H1 (cell line): ENCODE data around the gene ZC3H7B. TPM values are rescaled to one million over a fixed set of nuclear protein-coding genes. Genes with fewer than 3 reads are reported as not detected.

Experiments used
- CTCF ChIA-PET: fragments of 300-600 bp; sonication (Branson Sonifier 250); formaldehyde crosslinking; loops from one replicate; lab custom pipeline; 2021; ENCODE audit not compliant: partially characterized antibody; lab: Charles Lee
- POLR2A ChIA-PET: fragments of 300-600 bp; sonication (Branson Sonifier 250); formaldehyde crosslinking; loops from one replicate; lab custom pipeline; 2021; ENCODE audit warnings: inconsistent platforms; ENCODE audit not compliant: partially characterized antibody; lab: Charles Lee
- DNase-seq, 2 experiments: peaks; one replicate each; pipeline versions ENCODE4 v3.0.0 to v3.0.0-alpha.2; 2010 to 2022; ENCODE audit warnings: low spot score in 2 of 2, low read depth in 1 of 2, mixed read lengths in 1 of 2
- FAIRE-seq: peaks from 2 replicates; lab custom pipeline; 2011; peaks lifted over from hg19 to GRCh38; lab: Jason Lieb, UNC
- H2AFZ ChIP-seq: 2 replicates; pipeline ENCODE4 v1.8.1; 2012; ENCODE audit warnings: low read length, inconsistent platforms
- H2AK5ac ChIP-seq: 2 replicates; pipeline ENCODE4 v1.6.1; 2013; ENCODE audit warnings: low read depth, low read length
- H2BK120ac ChIP-seq: replicated peaks from 2 replicates; pipeline ENCODE3; 2013; ENCODE audit warnings: low read depth, low read length, inconsistent platforms
- H2BK12ac ChIP-seq: 2 replicates; pipeline ENCODE4 v1.6.1; 2013; ENCODE audit warnings: low read depth, low read length
- H2BK15ac ChIP-seq: 2 replicates; pipeline ENCODE4 v1.6.1; 2013; ENCODE audit warnings: low read length
- H2BK20ac ChIP-seq: 2 replicates; pipeline ENCODE4 v1.6.1; 2013; ENCODE audit warnings: low read length
- H2BK5ac ChIP-seq: 2 replicates; pipeline ENCODE4 v1.6.1; 2013; ENCODE audit warnings: low read depth, low read length
- H3K14ac ChIP-seq: 2 replicates; pipeline ENCODE4 v1.6.1; 2013; ENCODE audit warnings: inconsistent platforms; ENCODE audit not compliant: insufficient read length
- H3K18ac ChIP-seq: 2 replicates; pipeline ENCODE4 v1.6.1; 2013; ENCODE audit warnings: low read length; ENCODE audit errors: extremely low read depth
- H3K23ac ChIP-seq: 2 replicates; pipeline ENCODE4 v1.6.1; 2013; ENCODE audit warnings: inconsistent platforms; ENCODE audit not compliant: insufficient read length
- H3K23me2 ChIP-seq: 2 replicates; pipeline ENCODE4 v1.6.1; 2013; ENCODE audit warnings: low read depth, low read length
- H3K27ac ChIP-seq: 2 replicates; pipeline ENCODE4 v1.6.1; 2011; ENCODE audit warnings: low read depth, low read length, inconsistent platforms
- H3K27me3 ChIP-seq, 4 experiments: replicated peaks in 1 of 4; 1 replicate in 1 of 4; 2 replicates in 3 of 4; pipeline versions ENCODE4 v1.6.1 to v1.8.1; 2011 to 2013; ENCODE audit warnings: low read length in 3 of 4, mild to moderate bottlenecking in 3 of 4, inconsistent platforms in 2 of 4, mixed read lengths in 2 of 4, moderate library complexity in 1 of 4; ENCODE audit not compliant: control insufficient read depth in 3 of 4, insufficient read depth in 3 of 4; ENCODE audit errors: extremely low read depth in 1 of 4
- H3K36me3 ChIP-seq, 4 experiments: 2 replicates each; pipeline versions ENCODE4 v1.6.1 to v1.8.1; 2011 to 2013; ENCODE audit warnings: mild to moderate bottlenecking in 4 of 4, low read length in 3 of 4, moderate library complexity in 2 of 4, control low read depth in 1 of 4, inconsistent platforms in 1 of 4; ENCODE audit not compliant: insufficient read depth in 4 of 4, control insufficient read depth in 2 of 4
- H3K4ac ChIP-seq: replicated peaks from 2 replicates; pipeline ENCODE3; 2013; ENCODE audit warnings: low read length, low read depth, mixed read lengths, inconsistent platforms; ENCODE audit not compliant: insufficient read length
- H3K4me1 ChIP-seq, 4 experiments: replicated peaks in 1 of 4; 1 replicate in 1 of 4; 2 replicates in 3 of 4; pipeline versions ENCODE4 v1.6.1 to v1.8.1; 2011 to 2013; ENCODE audit warnings: low read length in 3 of 4, inconsistent platforms in 2 of 4, mixed read lengths in 1 of 4; ENCODE audit not compliant: insufficient read depth in 4 of 4, control insufficient read depth in 3 of 4
- H3K4me2 ChIP-seq, 2 experiments: 2 replicates each; pipeline versions ENCODE4 v1.6.1 to v1.8.1; 2011 to 2013; ENCODE audit warnings: low read depth in 2 of 2, low read length in 2 of 2, control low read depth in 1 of 2, inconsistent platforms in 1 of 2, mild to moderate bottlenecking in 1 of 2; ENCODE audit not compliant: insufficient read depth in 1 of 2
- H3K4me3 ChIP-seq, 4 experiments: fragments of 200-600, 300-600 bp in 1 of 4; sonication (generic), shearing (Covaris generic), sonication (Bioruptor Twin) in 1 of 4; 2 replicates each; pipeline versions ENCODE4 v1.5.1 to v1.8.1; 2011 to 2016; ENCODE audit warnings: low read length in 4 of 4, low read depth in 3 of 4, control low read depth in 2 of 4, inconsistent platforms in 2 of 4, mild to moderate bottlenecking in 2 of 4, mixed read lengths in 1 of 4, moderate library complexity in 1 of 4; ENCODE audit not compliant: insufficient read depth in 2 of 4; ENCODE audit errors: extremely low read depth in 1 of 4
- H3K56ac ChIP-seq: replicated peaks from 2 replicates; pipeline ENCODE3; 2013; ENCODE audit warnings: low read depth, mild to moderate bottlenecking, mixed read lengths, low read length, inconsistent platforms; ENCODE audit not compliant: insufficient read length
- H3K79me1 ChIP-seq: 2 replicates; pipeline ENCODE4 v1.6.1; 2013; ENCODE audit warnings: low read depth, low read length, control low read depth
- H3K79me2 ChIP-seq, 2 experiments: 2 replicates each; pipeline versions ENCODE4 v1.6.1 to v1.8.1; 2012 to 2013; ENCODE audit warnings: low read length in 2 of 2, mild to moderate bottlenecking in 2 of 2, inconsistent platforms in 1 of 2; ENCODE audit not compliant: insufficient read depth in 2 of 2, control insufficient read depth in 1 of 2
- H3K9ac ChIP-seq, 4 experiments: replicated peaks in 1 of 4; 1 replicate in 1 of 4; 2 replicates in 3 of 4; pipeline versions ENCODE4 v1.6.1 to v1.8.1; 2011 to 2013; ENCODE audit warnings: low read depth in 3 of 4, low read length in 3 of 4, control low read depth in 2 of 4, mild to moderate bottlenecking in 2 of 4, moderate library complexity in 2 of 4, inconsistent platforms in 1 of 4; ENCODE audit errors: extremely low read depth in 1 of 4
- H3K9me3 ChIP-seq, 2 experiments: 2 replicates each; pipeline versions ENCODE4 v1.6.1 to v1.8.1; 2012 to 2013; ENCODE audit warnings: mild to moderate bottlenecking in 2 of 2, moderate library complexity in 2 of 2, control low read depth in 1 of 2, inconsistent platforms in 1 of 2, low read depth in 1 of 2, low read length in 1 of 2, mixed read lengths in 1 of 2; ENCODE audit not compliant: insufficient read depth in 2 of 2
- H4K20me1 ChIP-seq, 2 experiments: replicated peaks in 1 of 2; 2 replicates each; pipeline versions ENCODE3 to v1.8.1; 2011 to 2013; ENCODE audit warnings: inconsistent platforms in 2 of 2, low read length in 2 of 2, mild to moderate bottlenecking in 1 of 2; ENCODE audit not compliant: insufficient read depth in 2 of 2, control insufficient read depth in 1 of 2
- H4K5ac ChIP-seq: 2 replicates; pipeline ENCODE4 v1.6.1; 2013; ENCODE audit warnings: low read length, low read depth, mixed read lengths, inconsistent platforms; ENCODE audit not compliant: insufficient read length
- H4K8ac ChIP-seq: 2 replicates; pipeline ENCODE4 v1.8.0; 2013; ENCODE audit warnings: mild to moderate bottlenecking, moderate library complexity, low read length, inconsistent platforms; ENCODE audit not compliant: insufficient read depth; ENCODE audit errors: extremely low read depth
- H4K91ac ChIP-seq: replicated peaks from 2 replicates; pipeline ENCODE3; 2013; ENCODE audit warnings: low read length, mixed read lengths, inconsistent platforms; ENCODE audit not compliant: insufficient read length
- EZH2 ChIP-seq: fragments of 200-600 bp; sonication (generic); IDR thresholded peaks from 2 replicates; pipeline ENCODE4 v1.7.1; 2012; ENCODE audit warnings: low read depth, mild to moderate bottlenecking, moderate library complexity, low read length, inconsistent platforms; ENCODE audit not compliant: severe bottlenecking
- RBBP5 ChIP-seq: IDR thresholded peaks from 2 replicates; pipeline ENCODE4 v1.7.1; 2012; ENCODE audit warnings: low read depth, mild to moderate bottlenecking, inconsistent platforms, low read length, moderate library complexity, borderline replicate concordance
- RXRA ChIP-seq: IDR thresholded peaks from 2 replicates; pipeline ENCODE4 v1.6.1; 2011; ENCODE audit warnings: low read depth, mild to moderate bottlenecking, low read length, moderate library complexity; ENCODE audit not compliant: insufficient read depth
- SAP30 ChIP-seq: fragments of 300-600 bp; sonication (generic); IDR thresholded peaks from 2 replicates; pipeline ENCODE4 v1.7.1; 2012; ENCODE audit warnings: low read length, moderate library complexity, mild to moderate bottlenecking, inconsistent platforms; ENCODE audit not compliant: insufficient read depth, insufficient replicate concordance
- SP2 ChIP-seq: IDR thresholded peaks from 2 replicates; pipeline ENCODE4 v1.6.1; 2012; ENCODE audit warnings: mild to moderate bottlenecking, low read length, inconsistent platforms
- SP4 ChIP-seq: IDR thresholded peaks from 2 replicates; pipeline ENCODE4 v1.6.1; 2012; ENCODE audit warnings: low read length, inconsistent platforms
- SRF ChIP-seq: IDR thresholded peaks from 2 replicates; pipeline ENCODE4 v1.6.1; 2011; ENCODE audit warnings: mild to moderate bottlenecking, low read depth, low read length, moderate library complexity
- TAF1 ChIP-seq: IDR thresholded peaks from 2 replicates; pipeline ENCODE4 v1.6.1; 2011; ENCODE audit warnings: mild to moderate bottlenecking, low read depth, low read length
- YY1 ChIP-seq: IDR thresholded peaks from 2 replicates; pipeline ENCODE4 v1.6.1; 2011; ENCODE audit warnings: low read depth, mild to moderate bottlenecking, low read length
- WGBS, 2 experiments: shearing (Covaris generic) in 1 of 2; methylation state at CpG; one replicate each; pipeline versions ENCODE4 v1.1.6 to v1.1.7; 2013 to 2015; ENCODE audit warnings: low lambda C conversion rate in 2 of 2, mixed read lengths in 2 of 2, inconsistent platforms in 1 of 2, low coverage in 1 of 2, missing lambda C conversion rate in 1 of 2; ENCODE audit not compliant: insufficient replicate concordance in 2 of 2, insufficient coverage in 1 of 2, insufficient read length in 1 of 2; ENCODE audit errors: extremely low coverage in 1 of 2, missing lambda C conversion rate in 1 of 2; 5-methylcytosine and 5-hydroxymethylcytosine counted together
- polyA plus RNA-seq, 7 experiments: library from polyadenylated mRNA; depleted of rRNA in 3 of 7; stranded (reverse) in 5 of 7; unstranded in 2 of 7; fragments of >200 nt in 5 of 7; fragments of 200-250 nt in 2 of 7; gene quantifications; 1 replicate in 5 of 7; 2 replicates in 1 of 7; 4 replicates in 1 of 7; pipeline versions ENCODE4 v1.2.1 to v1.2.3, GENCODE V29; 2011 to 2013; ENCODE audit warnings: missing spikeins in 2 of 7, mixed read lengths in 2 of 7
- total RNA-seq: library from RNA; stranded (reverse); fragmentation: NEBNext Ultra II Directional; extraction: Animal tissue kit (Norgen Biotek cat#: 25700); gene quantifications from 2 replicates; pipeline ENCODE4 v1.2.1, GENCODE V29; 2021
- TF ChIP-seq, protein P1 (sequence below): IDR thresholded peaks from 2 replicates; pipeline ENCODE4 v1.6.1; 2012; ENCODE audit warnings: inconsistent platforms

ZC3H7B gene
- total and polyA plus RNA-seq, 2 of the 8 experiments (the other 6 are each of a cell fraction or from before 2014, with no cell fraction given): 35.5 to 78.6 TPM

DNA sequence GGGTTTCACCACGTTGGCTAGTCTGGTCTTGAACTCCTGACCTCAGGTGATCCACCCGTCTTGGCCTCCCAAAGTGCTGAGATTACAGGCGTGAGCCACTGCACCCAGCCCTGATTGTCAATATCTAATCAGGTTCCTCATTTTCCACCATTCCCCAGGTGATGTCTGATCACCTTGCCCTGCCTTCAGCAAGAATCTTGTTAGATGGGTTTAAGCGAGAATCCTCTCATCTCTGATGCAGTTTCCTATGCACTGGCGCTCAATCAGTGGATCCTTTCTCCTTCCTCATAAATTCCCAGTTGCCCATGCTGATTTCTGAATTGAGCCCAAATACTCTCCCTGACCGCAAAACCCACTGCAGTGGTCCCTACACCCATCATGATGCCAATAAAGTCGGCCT lies 664 bp upstream of the ZC3H7B start:
- Histone ChIP-seq H3K4me1 (peaks cover 0 to 8% (median 6%) of the 10 kb centered on the region in 4 experiments; a peak in 4 of 7 replicates), H2AK5ac (no peak overlapping the region), H2BK15ac (no peak overlapping the region), H3K23me2 (peaks cover 4% of the 10 kb centered on the region), H3K79me1 (peaks cover 4% of the 10 kb centered on the region; the same call in 1 of the 2 replicates), H2BK20ac (no peak overlapping the region), H3K9me3 (no peaks in the 10 kb centered on the region), H3K27ac (no peak overlapping the region), H3K9ac (no peak overlapping the region), H4K91ac (no peak overlapping the region), H3K14ac (no peak overlapping the region), H3K23ac (no peak overlapping the region), H2BK5ac (no peak overlapping the region), H3K4me2 (peak overlapping the region; percentile 65 to 71), H4K20me1 (peaks cover 0 to 3% of the 10 kb centered on the region in 2 experiments), H3K27me3 (no peaks in the 10 kb centered on the region), H4K8ac (no peak overlapping the region), H3K79me2 (peaks cover 5 to 37% of the 10 kb centered on the region in 2 experiments; a peak in 3 of 4 replicates), H3K4me3 (peak overlapping the region; percentile 84 to 90 (median 86); a peak in 7 of 8 replicates), H2BK120ac (no peak overlapping the region), H2AFZ (no peak overlapping the region), H3K36me3 (no peaks in the 10 kb centered on the region), H3K18ac (no peak overlapping the region), H4K5ac (no peak overlapping the region), H3K56ac (no peak overlapping the region), H3K4ac (no peak overlapping the region), H2BK12ac (peak overlapping the region; percentile 35; the same call in 1 of the 2 replicates)
- CTCF ChIA-PET: interaction anchor here (1.0 to 1.5 kb wide), 3 partner anchors 18 to 24 kb away, joined by 3 to 4 read pairs (median 3); no protein-coding TSS in a partner anchor
- TF ChIP-seq SRF: no peak
- TF ChIP-seq, protein P1, sequence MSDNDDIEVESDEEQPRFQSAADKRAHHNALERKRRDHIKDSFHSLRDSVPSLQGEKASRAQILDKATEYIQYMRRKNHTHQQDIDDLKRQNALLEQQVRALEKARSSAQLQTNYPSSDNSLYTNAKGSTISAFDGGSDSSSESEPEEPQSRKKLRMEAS: no peak
- no peak for TF ChIP-seq SP2
- TF ChIP-seq SP4: no peak
- no peak for TF ChIP-seq RBBP5
- TF ChIP-seq TAF1: no peak
- no peak for TF ChIP-seq RXRA
- TF ChIP-seq YY1: no peak
- TF ChIP-seq SAP30: no peak
- no peak for TF ChIP-seq EZH2
- 77% methylated on average over 7 of the region's 7 CpGs; no CpG with 5 or more reads in 1 of the 2 experiments for WGBS, 2 experiments
- no peak for FAIRE-seq
- POLR2A ChIA-PET: interaction anchor here (1.0 to 3.6 kb wide), 5 partner anchors 8 to 60 kb away, joined by 3 to 19 read pairs (median 9); partner anchors contain the start of gene RANGAP1
- no peak for DNase-seq
